Naive thymus-derived CD4-positive, alpha-beta T cell (primary cell): ENCODE data around the gene STRBP. TPM values are rescaled to one million over a fixed set of nuclear protein-coding genes. Genes with fewer than 3 reads are reported as not detected.

ENCODE experiments used
- ATAC-seq: fragments of 150-1000 bp; cut with Tn5 transposase; 2 replicates; pipeline ENCODE4 v1.10.0; 2021; ENCODE audit warnings: mild to moderate bottlenecking, moderate library complexity
- CTCF ChIA-PET: fragments of 350-600 bp; sonication (Branson Sonifier 250); formaldehyde crosslinking; loops from one replicate; lab custom pipeline; 2021; ENCODE audit warnings: antibody characterized with exemption; lab: Charles Lee
- POLR2A ChIA-PET: fragments of 350-600 bp; sonication (Branson Sonifier 250); formaldehyde crosslinking; loops from one replicate; lab custom pipeline; 2021; ENCODE audit warnings: antibody characterized with exemption, inconsistent platforms; lab: Charles Lee
- DNase-seq, 9 donors: peaks; one replicate each; pipeline versions ENCODE4 v3.0.0 to v3.0.0-alpha.2; 2020 to 2022; ENCODE audit warnings: mixed read lengths in 1 of 9
- H3K27ac ChIP-seq: one replicate; pipeline ENCODE4 v1.7.0; 2013; ENCODE audit warnings: mild to moderate bottlenecking, low read depth, low read length, moderate library complexity
- H3K27me3 ChIP-seq, 2 donors: one replicate each; pipeline ENCODE4 v1.7.0; 2013; ENCODE audit warnings: low read length in 2 of 2, mild to moderate bottlenecking in 2 of 2, moderate library complexity in 2 of 2; ENCODE audit not compliant: control insufficient read depth in 2 of 2, insufficient read depth in 2 of 2
- H3K36me3 ChIP-seq, 3 experiments: 1 replicate in 2 of 3; 2 replicates in 1 of 3; pipeline ENCODE4 v1.7.0; 2013; ENCODE audit warnings: low read length in 3 of 3, mild to moderate bottlenecking in 3 of 3, moderate library complexity in 1 of 3; ENCODE audit not compliant: insufficient read depth in 3 of 3, control insufficient read depth in 2 of 3
- H3K4me1 ChIP-seq, 2 donors: one replicate each; pipeline ENCODE4 v1.7.0; 2013; ENCODE audit warnings: low read length in 2 of 2, mild to moderate bottlenecking in 2 of 2, moderate library complexity in 1 of 2; ENCODE audit not compliant: control insufficient read depth in 2 of 2, insufficient read depth in 2 of 2
- H3K4me3 ChIP-seq: 2 replicates; pipeline ENCODE4 v1.7.0; 2013; ENCODE audit warnings: mild to moderate bottlenecking, low read length
- H3K9me3 ChIP-seq, 3 experiments: 1 replicate in 2 of 3; 2 replicates in 1 of 3; pipeline ENCODE4 v1.7.0; 2013; ENCODE audit warnings: low read length in 3 of 3; ENCODE audit not compliant: control insufficient read depth in 2 of 3
- H3K27ac Mint-ChIP-seq, 9 donors: one replicate each; pipeline ENCODE4 v1.8.0; 2020 to 2022; ENCODE audit warnings: mixed read lengths in 9 of 9, mild to moderate bottlenecking in 8 of 9, moderate library complexity in 5 of 9, inconsistent platforms in 2 of 9
- H3K27me3 Mint-ChIP-seq, 5 donors: one replicate each; pipeline ENCODE4 v1.8.0; 2021 to 2022; ENCODE audit warnings: mixed read lengths in 5 of 5, mild to moderate bottlenecking in 1 of 5
- H3K36me3 Mint-ChIP-seq, 5 donors: one replicate each; pipeline ENCODE4 v1.8.0; 2020 to 2022; ENCODE audit warnings: mixed read lengths in 5 of 5, mild to moderate bottlenecking in 3 of 5, inconsistent platforms in 1 of 5
- H3K4me1 Mint-ChIP-seq, 7 donors: one replicate each; pipeline ENCODE4 v1.8.0; 2020 to 2022; ENCODE audit warnings: mixed read lengths in 7 of 7, mild to moderate bottlenecking in 3 of 7, inconsistent platforms in 1 of 7
- H3K4me3 Mint-ChIP-seq, 10 donors: one replicate each; pipeline ENCODE4 v1.8.0; 2020 to 2022; ENCODE audit warnings: mild to moderate bottlenecking in 10 of 10, mixed read lengths in 10 of 10, moderate library complexity in 6 of 10, inconsistent platforms in 2 of 10
- H3K9me3 Mint-ChIP-seq, 11 donors: one replicate each; pipeline ENCODE4 v1.8.0; 2020 to 2022; ENCODE audit warnings: mixed read lengths in 11 of 11, mild to moderate bottlenecking in 4 of 11, inconsistent platforms in 1 of 11, moderate library complexity in 1 of 11
- intact Hi-C, 2 donors: fragments of 100-400 bp; cut with micrococcal nuclease; formaldehyde crosslinking; loops; one replicate each; pipeline ENCODE4 v1.15.1; 2023
- polyA plus RNA-seq, 2 donors: library from polyadenylated mRNA; unstranded; fragments of 300-500 nt; fragmentation: Illumina TruSeq; gene quantifications; one replicate each; pipeline ENCODE4 v1.2.3, GENCODE V29; 2021
- total RNA-seq, 6 experiments: library from RNA in 5 of 6; stranded (reverse) in 5 of 6; gene quantifications; 1 replicate in 5 of 6; 2 replicates in 1 of 6; pipeline ENCODE4 v1.2.3 and lab custom pipeline; 2021 to 2026

Gene STRBP
- total and polyA plus RNA-seq, 7 experiments from 2014 or later, result 14.5 to 28.8 (median 20.6) TPM

- CTCF ChIA-PET, result interaction anchor here (0.9 kb wide), 1 partner anchor 325 kb away, joined by 4 read pairs; no protein-coding TSS in a partner anchor
- intact Hi-C loops, result loop anchor here (5.0 to 10.0 kb wide), 8 partner anchors 40 to 1585 kb away; partner anchors contain the start of genes PDCL (in 1 of the 2), PSMB7 (in 1 of the 2), RABGAP1 (in 1 of the 2) and RC3H2 (in 1 of the 2)
- peak overlapping the region in 7 of 9 donors; percentile 37 to 76 (median 69) for H3K27ac Mint-ChIP-seq
These were observed 1.6 kb downstream of the STRBP start for GRCh38 chr9:123266655-123267399.

GRCh38 chr9:123265833-123266232, 2.6 kb downstream of the STRBP start:
- peak overlapping the region in 2 of 10 donors; percentile 5 to 17 for H3K4me3 Mint-ChIP-seq
- no peaks in the 10 kb centered on the region for H3K27me3 ChIP-seq
- peaks cover 28 to 70% (median 63%) of the 10 kb centered on the region in 7 donors for H3K4me1 Mint-ChIP-seq
- H3K36me3 ChIP-seq, result no peaks in the 10 kb centered on the region
- intact Hi-C loops, result loop anchor here (5.0 to 10.0 kb wide), 8 partner anchors 39 to 1586 kb away; partner anchors contain the start of genes PDCL (in 1 of the 2), PSMB7 (in 1 of the 2), RABGAP1 (in 1 of the 2) and RC3H2 (in 1 of the 2)
- no peak overlapping the region for H3K27ac Mint-ChIP-seq
- peaks cover 0 to 9% (median 0%) of the 10 kb centered on the region in 5 donors for H3K27me3 Mint-ChIP-seq
- peaks cover 3 to 17% of the 10 kb centered on the region in 2 donors for H3K4me1 ChIP-seq
- POLR2A ChIA-PET, result interaction anchor here (0.7 to 0.8 kb wide), 2 partner anchors 10 to 325 kb away, joined by 3 read pairs; no protein-coding TSS in a partner anchor
- ATAC-seq, result no peak
- no peak for DNase-seq
- no peak overlapping the region for H3K27ac ChIP-seq
- H3K4me3 ChIP-seq, result no peak overlapping the region
- H3K9me3 Mint-ChIP-seq, result no peaks in the 10 kb centered on the region
- CTCF ChIA-PET, result interaction anchor here (0.8 to 1.1 kb wide), 3 partner anchors 83 to 324 kb away, joined by 3 to 4 read pairs (median 4); no protein-coding TSS in a partner anchor
- no peaks in the 10 kb centered on the region for H3K9me3 ChIP-seq
- H3K36me3 Mint-ChIP-seq, result no peaks in the 10 kb centered on the region

More at GRCh38 chr9:123266655-123267399, 1.6 kb downstream of the STRBP start:
- no peaks in the 10 kb centered on the region for H3K36me3 Mint-ChIP-seq
- no peaks in the 10 kb centered on the region for H3K9me3 Mint-ChIP-seq
- Histone ChIP-seq H3K4me3 (peak overlapping the region; percentile 48), H3K36me3 (no peaks in the 10 kb centered on the region), H3K27ac (no peak overlapping the region), H3K9me3 (no peaks in the 10 kb centered on the region), H3K4me1 (peaks cover 3 to 17% of the 10 kb centered on the region in 2 donors), H3K27me3 (no peaks in the 10 kb centered on the region)
- peaks cover 28 to 60% (median 53%) of the 10 kb centered on the region in 7 donors for H3K4me1 Mint-ChIP-seq
- DNase-seq (no peak), ATAC-seq (no peak)
- peaks cover 0 to 9% (median 0%) of the 10 kb centered on the region in 5 donors for H3K27me3 Mint-ChIP-seq
- H3K4me3 Mint-ChIP-seq, result peak overlapping the region; percentile 71 to 97 (median 83)
- POLR2A ChIA-PET, result no interaction called here

- H3K27me3 Mint-ChIP-seq, result peaks cover 0 to 9% (median 0%) of the 10 kb centered on the region in 5 donors
- POLR2A ChIA-PET, result no interaction called here
- Histone ChIP-seq H3K9me3 (no peaks in the 10 kb centered on the region), H3K4me3 (no peak overlapping the region), H3K4me1 (peaks cover 3 to 13% of the 10 kb centered on the region in 2 donors), H3K36me3 (no peaks in the 10 kb centered on the region), H3K27ac (no peak overlapping the region), H3K27me3 (no peaks in the 10 kb centered on the region)
- no peaks in the 10 kb centered on the region for H3K9me3 Mint-ChIP-seq
- CTCF ChIA-PET, result interaction anchor here (0.6 to 1.0 kb wide), 2 partner anchors 11 to 18 kb away, joined by 3 read pairs; no protein-coding TSS in a partner anchor
- no peak overlapping the region for H3K4me3 Mint-ChIP-seq
- intact Hi-C loops, result loop anchor here (10.0 kb wide), 4 partner anchors 78 to 1152 kb away; partner anchors contain the start of genes PSMB7 (in 1 of the 2), RABGAP1 (in 1 of the 2) and RC3H2 (in 1 of the 2)
- peaks cover 0 to 5% (median 0%) of the 10 kb centered on the region in 5 donors for H3K36me3 Mint-ChIP-seq
- peaks cover 24 to 81% (median 73%) of the 10 kb centered on the region in 7 donors for H3K4me1 Mint-ChIP-seq
- DNase-seq (no peak), ATAC-seq (no peak)
- no peak overlapping the region for H3K27ac Mint-ChIP-seq
These were observed 5.2 kb downstream of the STRBP start for GRCh38 chr9:123263227-123263626.

DNA sequence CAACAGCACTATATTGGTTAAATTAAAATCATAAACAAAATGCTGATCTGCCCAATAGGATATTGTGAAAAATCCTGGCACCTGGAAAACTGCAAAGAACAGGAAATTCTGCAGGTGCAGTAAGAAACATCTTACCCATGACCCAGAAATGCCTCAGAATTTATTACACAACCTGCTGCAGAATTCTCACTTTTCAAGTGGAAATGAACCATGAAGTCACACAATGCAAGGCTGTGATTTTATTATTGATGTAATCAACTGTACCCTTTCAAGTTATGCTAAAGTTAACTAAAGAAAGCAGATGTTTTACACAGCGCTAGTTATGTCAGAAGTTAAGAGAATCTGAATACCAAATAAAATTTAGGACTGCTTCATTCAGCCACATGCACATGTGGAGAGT, 6.0 kb downstream of the STRBP start:
- Histone ChIP-seq H3K36me3 (no peaks in the 10 kb centered on the region), H3K4me3 (no peak overlapping the region), H3K4me1 (peaks cover 2 to 11% of the 10 kb centered on the region in 2 donors), H3K27me3 (no peaks in the 10 kb centered on the region), H3K27ac (no peak overlapping the region), H3K9me3 (no peaks in the 10 kb centered on the region)
- no peak overlapping the region for H3K4me3 Mint-ChIP-seq
- ATAC-seq, result no peak
- ChIA-PET POLR2A (no interaction called here), CTCF (interaction anchor here (1.0 kb wide), 1 partner anchor 10 kb away, joined by 3 read pairs; no protein-coding TSS in a partner anchor)
- H3K9me3 Mint-ChIP-seq, result no peaks in the 10 kb centered on the region
- no peak overlapping the region for H3K27ac Mint-ChIP-seq
- intact Hi-C loops, result loop anchor here (10.0 kb wide), 4 partner anchors 78 to 1152 kb away; partner anchors contain the start of genes PSMB7 (in 1 of the 2), RABGAP1 (in 1 of the 2) and RC3H2 (in 1 of the 2)
- peaks cover 22 to 85% (median 76%) of the 10 kb centered on the region in 7 donors for H3K4me1 Mint-ChIP-seq
- H3K27me3 Mint-ChIP-seq, result peaks cover 0 to 7% (median 0%) of the 10 kb centered on the region in 5 donors
- no peak for DNase-seq
- peaks cover 0 to 6% (median 0%) of the 10 kb centered on the region in 5 donors for H3K36me3 Mint-ChIP-seq

DNA sequence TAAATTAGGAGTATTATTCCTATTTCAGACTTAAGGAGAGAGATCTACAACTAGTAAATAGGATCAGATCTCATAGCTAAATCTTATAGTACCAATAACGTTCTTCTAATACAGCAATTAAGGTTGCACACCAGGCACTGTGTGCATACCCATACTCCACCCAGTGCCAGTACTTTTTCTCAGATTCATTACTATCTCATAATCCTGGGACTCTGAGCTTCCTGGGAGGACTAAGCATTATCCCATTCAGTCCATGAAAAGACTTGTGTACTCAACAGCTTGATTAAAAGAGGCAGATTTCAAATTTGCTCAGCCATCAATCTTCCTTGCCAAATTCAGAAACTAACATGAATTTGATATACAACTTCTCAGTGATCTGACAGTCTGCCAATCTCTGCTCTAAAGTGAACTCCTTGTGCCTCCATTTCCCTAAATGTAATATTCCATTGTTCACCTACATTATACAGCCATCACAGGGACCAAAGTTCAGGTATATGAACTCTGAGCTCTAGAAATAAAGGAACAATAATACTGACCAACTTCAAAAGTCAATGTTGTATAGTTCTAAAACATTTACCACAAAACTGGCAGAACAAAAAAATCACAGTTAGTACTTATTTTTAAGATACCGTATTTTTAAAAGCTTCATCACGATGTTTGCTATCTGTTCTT, 7.2 kb downstream of the STRBP start:
- H3K27ac ChIP-seq, result no peak overlapping the region

More for the DNA sequence above, 7.2 kb downstream of the STRBP start:
- no peaks in the 10 kb centered on the region for H3K27me3 ChIP-seq
- H3K4me3 ChIP-seq, result no peak overlapping the region
- Mint-ChIP-seq H3K4me3 (no peak overlapping the region), H3K27me3 (no peaks in the 10 kb centered on the region), H3K9me3 (peaks cover 0 to 2% (median 0%) of the 10 kb centered on the region in 11 donors), H3K4me1 (peaks cover 10 to 85% (median 74%) of the 10 kb centered on the region in 7 donors), H3K36me3 (peaks cover 0 to 14% (median 3%) of the 10 kb centered on the region in 5 donors), H3K27ac (peak overlapping the region in 3 of 9 donors; percentile 9 to 29 (median 15))
- ChIA-PET CTCF (no interaction called here), POLR2A (interaction anchor here (0.8 to 2.1 kb wide), 2 partner anchors 9 to 80 kb away, joined by 3 to 14 read pairs; no protein-coding TSS in a partner anchor)
- peaks cover 0 to 5% of the 10 kb centered on the region in 2 donors for H3K4me1 ChIP-seq
- ATAC-seq (no peak), DNase-seq (no peak)
- intact Hi-C loops, result loop anchor here (10.0 kb wide), 4 partner anchors 76 to 1154 kb away; partner anchors contain the start of genes PSMB7 (in 1 of the 2), RABGAP1 (in 1 of the 2) and RC3H2 (in 1 of the 2)
- no peaks in the 10 kb centered on the region for H3K36me3 ChIP-seq
- no peaks in the 10 kb centered on the region for H3K9me3 ChIP-seq
